Smooth muscle cell of the pulmonary artery (primary cell): Measurements from ENCODE around the gene TMTC1. TPM values are rescaled to one million over a fixed set of nuclear protein-coding genes. Genes with fewer than 3 reads are reported as not detected.

ENCODE experiments used
- total RNA-seq: library from RNA; depleted of rRNA; stranded (reverse); fragments of >200 nt; gene quantifications from 2 replicates; pipeline ENCODE4 v1.2.3, GENCODE V29; 2014

TMTC1 gene
- total RNA-seq: 43.8 and 93.0 TPM in 2 replicates

GRCh38 chr12:29783773-29784666, at the start of gene TMTC1:
TMTC1 (minus strand) TSS chr12:29783942; CDS start chr12:29783751, 191 bp downstream.

GRCh38 chr12:29497588-29497987, 286.2 kb downstream of the TMTC1 start, which contains the start of gene OVCH1:
OVCH1 (minus strand) TSS chr12:29497686; CDS start chr12:29497686, 0 bp downstream.

